ENCODE measurements around the gene ZSCAN22.

DNA sequence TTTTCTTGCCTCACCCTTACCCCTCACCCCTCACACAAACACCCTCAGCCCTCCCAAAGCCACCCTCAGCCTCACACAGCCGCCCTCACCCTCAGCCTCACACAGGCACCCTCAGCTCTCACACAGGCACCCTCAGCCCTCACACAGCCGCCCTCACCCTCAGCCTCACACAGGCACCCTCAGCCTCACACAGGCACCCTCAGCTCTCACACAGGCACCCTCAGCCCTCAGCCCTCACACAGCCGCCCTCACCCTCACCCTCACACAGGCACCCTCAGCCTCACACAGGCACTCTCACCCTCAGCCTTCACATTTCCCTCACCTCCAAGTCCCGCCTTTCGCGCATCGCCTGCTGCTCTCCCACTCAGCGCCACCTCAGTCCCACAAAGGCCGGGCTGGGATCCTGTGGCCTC, 287 bp upstream of the ZSCAN22 start:
- no peak for TF ChIP-seq EZH2 (IDR thresholded peaks at IDR 0.05)
- TF ChIP-seq, protein P1, sequence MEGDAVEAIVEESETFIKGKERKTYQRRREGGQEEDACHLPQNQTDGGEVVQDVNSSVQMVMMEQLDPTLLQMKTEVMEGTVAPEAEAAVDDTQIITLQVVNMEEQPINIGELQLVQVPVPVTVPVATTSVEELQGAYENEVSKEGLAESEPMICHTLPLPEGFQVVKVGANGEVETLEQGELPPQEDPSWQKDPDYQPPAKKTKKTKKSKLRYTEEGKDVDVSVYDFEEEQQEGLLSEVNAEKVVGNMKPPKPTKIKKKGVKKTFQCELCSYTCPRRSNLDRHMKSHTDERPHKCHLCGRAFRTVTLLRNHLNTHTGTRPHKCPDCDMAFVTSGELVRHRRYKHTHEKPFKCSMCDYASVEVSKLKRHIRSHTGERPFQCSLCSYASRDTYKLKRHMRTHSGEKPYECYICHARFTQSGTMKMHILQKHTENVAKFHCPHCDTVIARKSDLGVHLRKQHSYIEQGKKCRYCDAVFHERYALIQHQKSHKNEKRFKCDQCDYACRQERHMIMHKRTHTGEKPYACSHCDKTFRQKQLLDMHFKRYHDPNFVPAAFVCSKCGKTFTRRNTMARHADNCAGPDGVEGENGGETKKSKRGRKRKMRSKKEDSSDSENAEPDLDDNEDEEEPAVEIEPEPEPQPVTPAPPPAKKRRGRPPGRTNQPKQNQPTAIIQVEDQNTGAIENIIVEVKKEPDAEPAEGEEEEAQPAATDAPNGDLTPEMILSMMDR (IDR thresholded peaks at IDR 0.05): no peak
